HEK293 (cell line): Measurements from ENCODE around the gene PTPRN2.
"Not testable (repeated sequence)": the region's sequence is repeated elsewhere in the genome, so short reads cannot be mapped to it uniquely, and the experiment has no call there.

Source experiments
- CTCF ChIA-PET: fragments of 350-600 bp; formaldehyde crosslinking; extraction: SDS; loops from one replicate; lab custom pipeline; 2021; ENCODE audit warnings: antibody characterized with exemption; lab: Yijun Ruan, JAX
- POLR2A ChIA-PET: fragments of 300-600 bp; formaldehyde crosslinking; extraction: SDS; loops from one replicate; lab custom pipeline; 2020; ENCODE audit warnings: antibody characterized with exemption, inconsistent platforms; lab: Yijun Ruan, JAX
- H3K27ac ChIP-seq: fragments of 200-500 bp; sonication (Bioruptor generic); 2 replicates; pipeline ENCODE4 v1.5.1; 2014; ENCODE audit warnings: low read depth, low read length, control low read depth, inconsistent platforms; ENCODE audit errors: extremely low read depth
- H3K36me3 ChIP-seq, 2 experiments: fragments of 200-500 bp in 1 of 2; sonication (Bioruptor generic) in 1 of 2; 1 replicate in 1 of 2; 2 replicates in 1 of 2; pipeline ENCODE4 v1.5.1; 2014 to 2017; ENCODE audit warnings: inconsistent platforms in 2 of 2, low read length in 2 of 2; ENCODE audit not compliant: control insufficient read depth in 2 of 2, insufficient read depth in 1 of 2
- H3K4me1 ChIP-seq: fragments of 200-500 bp; sonication (Bioruptor generic); 2 replicates; pipeline ENCODE4 v1.5.1; 2014; ENCODE audit warnings: mild to moderate bottlenecking, low read length, inconsistent platforms; ENCODE audit not compliant: control insufficient read depth, insufficient read depth
- H3K4me3 ChIP-seq: 2 replicates; pipeline ENCODE4 v1.5.1; 2011; ENCODE audit warnings: low read depth, mild to moderate bottlenecking, control low read depth, low read length, moderate library complexity
- H3K9me3 ChIP-seq: fragments of 200-500 bp; sonication (Bioruptor generic); 2 replicates; pipeline ENCODE4 v1.5.1; 2014; ENCODE audit warnings: low read depth, low read length, inconsistent platforms; ENCODE audit not compliant: control insufficient read depth, insufficient read depth
- AEBP2 ChIP-seq: fragments of 450-650 bp; formaldehyde crosslinking; IDR thresholded peaks from 2 replicates; pipeline ENCODE4 v1.5.1; 2016; ENCODE audit warnings: missing biosample characterization, missing genetic modification characterization, borderline replicate concordance
- KLF8 ChIP-seq: fragments of 450-650 bp; formaldehyde crosslinking; IDR thresholded peaks from 2 replicates; pipeline ENCODE4 v1.5.1; 2016; ENCODE audit warnings: missing biosample characterization, missing genetic modification characterization
- MEIS1 ChIP-seq: sonication (generic); formaldehyde crosslinking; IDR thresholded peaks from 2 replicates; pipeline ENCODE4 v1.8.1; 2022; ENCODE audit warnings: missing genetic modification reagents, mild to moderate bottlenecking, borderline replicate concordance
- PATZ1 ChIP-seq: fragments of 450-650 bp; formaldehyde crosslinking; IDR thresholded peaks from 2 replicates; pipeline ENCODE4 v1.5.1; 2016; ENCODE audit warnings: missing biosample characterization, missing genetic modification characterization
- PRDM10 ChIP-seq: fragments of 450-650 bp; formaldehyde crosslinking; IDR thresholded peaks from 2 replicates; pipeline ENCODE4 v1.5.1; 2016; ENCODE audit warnings: missing biosample characterization, missing genetic modification characterization
- PRDM4 ChIP-seq: fragments of 450-650 bp; formaldehyde crosslinking; IDR thresholded peaks from 2 replicates; pipeline ENCODE4 v1.5.1; 2017; ENCODE audit warnings: missing biosample characterization, missing genetic modification characterization
- PRDM6 ChIP-seq: fragments of 450-650 bp; formaldehyde crosslinking; IDR thresholded peaks from 2 replicates; pipeline ENCODE4 v1.5.1; 2017; ENCODE audit warnings: missing biosample characterization, missing genetic modification characterization
- TRIM28 ChIP-seq: IDR thresholded peaks from 2 replicates; pipeline ENCODE4 v1.6.1; 2011; ENCODE audit warnings: low read length, control low read depth, borderline replicate concordance
- ZBTB49 ChIP-seq: fragments of 450-650 bp; formaldehyde crosslinking; IDR thresholded peaks from 2 replicates; pipeline ENCODE4 v1.5.1; 2016; ENCODE audit warnings: missing biosample characterization, missing genetic modification characterization, low read depth
- ZNF132 ChIP-seq: fragments of 450-650 bp; formaldehyde crosslinking; IDR thresholded peaks from 2 replicates; pipeline ENCODE4 v1.5.1; 2017; ENCODE audit warnings: missing biosample characterization, missing genetic modification characterization, borderline replicate concordance
- ZNF174 ChIP-seq: fragments of 450-650 bp; formaldehyde crosslinking; IDR thresholded peaks from 2 replicates; pipeline ENCODE4 v1.5.0; 2017; ENCODE audit warnings: missing biosample characterization, mild to moderate bottlenecking, missing genetic modification characterization
- ZNF221 ChIP-seq: fragments of 450-650 bp; formaldehyde crosslinking; IDR thresholded peaks from 2 replicates; pipeline ENCODE4 v1.5.1; 2017; ENCODE audit warnings: missing biosample characterization, missing genetic modification characterization, borderline replicate concordance
- ZNF514 ChIP-seq: fragments of 450-650 bp; formaldehyde crosslinking; IDR thresholded peaks from 2 replicates; pipeline ENCODE4 v1.5.1; 2016; ENCODE audit warnings: missing biosample characterization, missing genetic modification characterization
- ZNF548 ChIP-seq: fragments of 450-650 bp; formaldehyde crosslinking; IDR thresholded peaks from 2 replicates; pipeline ENCODE4 v1.5.1; 2016; ENCODE audit warnings: missing biosample characterization, missing genetic modification characterization
- ZNF610 ChIP-seq: fragments of 450-650 bp; formaldehyde crosslinking; IDR thresholded peaks from 2 replicates; pipeline ENCODE4 v1.5.1; 2016; ENCODE audit warnings: missing biosample characterization, missing genetic modification characterization, borderline replicate concordance
- ZNF645 ChIP-seq: fragments of 450-650 bp; formaldehyde crosslinking; IDR thresholded peaks from 2 replicates; pipeline ENCODE4; 2016; ENCODE audit warnings: missing biosample characterization, missing genetic modification characterization
- ZNF658 ChIP-seq: fragments of 450-650 bp; formaldehyde crosslinking; IDR thresholded peaks from 2 replicates; pipeline ENCODE4; 2016; ENCODE audit warnings: missing biosample characterization, missing genetic modification characterization
- ZSCAN16 ChIP-seq: fragments of 450-650 bp; formaldehyde crosslinking; IDR thresholded peaks from 2 replicates; pipeline ENCODE4 v1.5.1; 2016; ENCODE audit warnings: missing biosample characterization, missing genetic modification characterization

Gene PTPRN2

GRCh38 chr7:158034571-158034970 lies 553.1 kb downstream of the PTPRN2 start (continued):
- TF ChIP-seq PRDM4 (tag by site-specific recombination) (no peak), ZNF645 (no peak), ZBTB49 (tag by site-specific recombination) (no peak)

GRCh38 chr7:158033925-158034324 lies 553.7 kb downstream of the PTPRN2 start:
- H3K36me3 ChIP-seq, H3K4me3 ChIP-seq, POLR2A ChIA-PET, CTCF ChIA-PET, H3K4me1 ChIP-seq, H3K9me3 ChIP-seq, H3K27ac ChIP-seq: not testable (repeated sequence)
- peak; percentile 71; the same call in 1 of the 2 replicates for TF ChIP-seq TRIM28

- no peaks in the 10 kb centered on the region for H3K4me1 ChIP-seq
- H3K36me3 ChIP-seq: no peaks in the 10 kb centered on the region
- ChIA-PET CTCF (no interaction called here), POLR2A (no interaction called here)
- no peaks in the 10 kb centered on the region for H3K9me3 ChIP-seq
- no peak overlapping the region for H3K27ac ChIP-seq
- H3K4me3 ChIP-seq: no peak overlapping the region
- no peak for TF ChIP-seq ZNF132 (tag by site-specific recombination)
- TF ChIP-seq ZNF514: no peak
- TF ChIP-seq KLF8: no peak
- TF ChIP-seq ZNF221 (tag by site-specific recombination): no peak
- TF ChIP-seq PRDM10 (tag by site-specific recombination): no peak
- no peak for TF ChIP-seq ZNF174
- no peak for TF ChIP-seq ZSCAN16 (tag by site-specific recombination)
- TF ChIP-seq PATZ1: no peak
- no peak for TF ChIP-seq PRDM6 (tag by site-specific recombination)
- no peak for TF ChIP-seq MEIS1 (CRISPR knock-in tag)
- no peak for TF ChIP-seq ZNF610
- TF ChIP-seq ZNF658 (tag by site-specific recombination): no peak
- TF ChIP-seq ZNF548 (tag by site-specific recombination): no peak
- TF ChIP-seq AEBP2 (tag by site-specific recombination): no peak
Measured at GRCh38 chr7:158033196-158033595, 554.4 kb downstream of the PTPRN2 start.
